ENCODE results near the gene GFPT2.

- TF ChIP-seq POLR2AphosphoS2 (conservative IDR thresholded peaks at IDR 0.05; ENCODE audit: low read length), result no peak
- no peak for TF ChIP-seq POLR2A (IDR thresholded peaks at IDR 0.05; ENCODE audit: low read length)
- TF ChIP-seq MYC (IDR thresholded peaks at IDR 0.05; ENCODE audit: borderline replicate concordance, low read length), result no peak
- no peak for TF ChIP-seq EP300 (IDR thresholded peaks at IDR 0.05)
- TF ChIP-seq ZFP36 (IDR thresholded peaks at IDR 0.05; ENCODE audit: borderline replicate concordance, partially characterized antibody), result no peak
- TF ChIP-seq CTCF (IDR thresholded peaks at IDR 0.05), result no peak
- TF ChIP-seq SREBF2 (IDR thresholded peaks at IDR 0.05), result no peak
- TF ChIP-seq EHMT2 (IDR thresholded peaks at IDR 0.05; ENCODE audit: low read depth), result no peak
- TF ChIP-seq, protein P1, sequence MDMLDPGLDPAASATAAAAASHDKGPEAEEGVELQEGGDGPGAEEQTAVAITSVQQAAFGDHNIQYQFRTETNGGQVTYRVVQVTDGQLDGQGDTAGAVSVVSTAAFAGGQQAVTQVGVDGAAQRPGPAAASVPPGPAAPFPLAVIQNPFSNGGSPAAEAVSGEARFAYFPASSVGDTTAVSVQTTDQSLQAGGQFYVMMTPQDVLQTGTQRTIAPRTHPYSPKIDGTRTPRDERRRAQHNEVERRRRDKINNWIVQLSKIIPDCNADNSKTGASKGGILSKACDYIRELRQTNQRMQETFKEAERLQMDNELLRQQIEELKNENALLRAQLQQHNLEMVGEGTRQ (IDR thresholded peaks at IDR 0.05), result no peak
Observed at GRCh38 chr5:180294913-180295555, 58.1 kb downstream of the GFPT2 start.
